MM.1S (cell line): Measurements from ENCODE around the gene TSPAN32.

Source experiments
- DNase-seq: peaks from one replicate; pipeline ENCODE4 v3.0.0-alpha.2; 2015
- H2AFZ ChIP-seq: fragments of 300-600 bp; sonication (generic); 2 replicates; pipeline ENCODE4 v1.6.0; 2016; ENCODE audit warnings: antibody characterized with exemption, low read length
- H3F3A ChIP-seq: fragments of 300-600 bp; sonication (generic); 2 replicates; pipeline ENCODE4 v1.6.1; 2016; ENCODE audit warnings: mild to moderate bottlenecking, antibody characterized with exemption, low read length, moderate library complexity, mixed read lengths; ENCODE audit not compliant: insufficient read depth
- H3K27ac ChIP-seq: fragments of 300-600 bp; sonication (generic); 2 replicates; pipeline ENCODE4 v1.5.1; 2016; ENCODE audit warnings: mild to moderate bottlenecking, low read length
- H3K27me3 ChIP-seq: fragments of 300-600 bp; sonication (generic); replicated peaks from 2 replicates; pipeline ENCODE4 v1.6.0; 2016; ENCODE audit warnings: low read length; ENCODE audit not compliant: insufficient read depth
- H3K36me3 ChIP-seq: fragments of 300-600 bp; sonication (generic); replicated peaks from 2 replicates; pipeline ENCODE4 v1.6.1; 2016; ENCODE audit warnings: mild to moderate bottlenecking, low read length, mixed read lengths; ENCODE audit not compliant: insufficient read depth
- H3K4me1 ChIP-seq: fragments of 300-600 bp; sonication (generic); 2 replicates; pipeline ENCODE4 v1.6.1; 2016; ENCODE audit warnings: low read length, mixed read lengths
- H3K4me2 ChIP-seq: fragments of 300-600 bp; sonication (generic); 2 replicates; pipeline ENCODE4 v1.6.0; 2016; ENCODE audit warnings: low read depth, low read length
- H3K4me3 ChIP-seq: fragments of 300-600 bp; sonication (generic); 2 replicates; pipeline ENCODE4 v1.5.1; 2016; ENCODE audit warnings: low read length, mixed read lengths
- H3K79me2 ChIP-seq: fragments of 300-600 bp; sonication (generic); 2 replicates; pipeline ENCODE4 v1.6.1; 2016; ENCODE audit warnings: mixed run types, low read length, mixed read lengths
- H3K9ac ChIP-seq: fragments of 300-600 bp; sonication (generic); 2 replicates; pipeline ENCODE4 v1.6.1; 2016; ENCODE audit warnings: low read length, mixed read lengths
- H3K9me2 ChIP-seq: fragments of 300-600 bp; sonication (generic); replicated peaks from 2 replicates; pipeline ENCODE4 v1.6.1; 2016; ENCODE audit warnings: mild to moderate bottlenecking, low read length, mixed read lengths; ENCODE audit not compliant: insufficient read depth
- H3K9me3 ChIP-seq: fragments of 300-600 bp; sonication (generic); replicated peaks from 2 replicates; pipeline ENCODE4 v1.6.1; 2016; ENCODE audit warnings: mild to moderate bottlenecking, low read length, mixed read lengths; ENCODE audit not compliant: insufficient read depth
- H4K20me1 ChIP-seq: fragments of 300-600 bp; sonication (generic); 2 replicates; pipeline ENCODE4 v1.6.1; 2016; ENCODE audit warnings: mild to moderate bottlenecking, low read length, moderate library complexity, mixed read lengths; ENCODE audit not compliant: insufficient read depth
- EZH2 ChIP-seq: fragments of 300-600 bp; sonication (generic); optimal IDR thresholded peaks from 2 replicates; pipeline ENCODE3; 2017; ENCODE audit warnings: low read depth, mild to moderate bottlenecking, antibody characterized with exemption, low read length, mixed read lengths
- EZH2phosphoT487 ChIP-seq: fragments of 300-600 bp; sonication (generic); IDR thresholded peaks from 2 replicates; pipeline ENCODE4 v1.6.1; 2018; ENCODE audit warnings: antibody characterized with exemption, low read length
- TF ChIP-seq, protein P1 (sequence below): fragments of 300-600 bp; sonication (generic); IDR thresholded peaks from 2 replicates; pipeline ENCODE4 v1.5.1; 2016; ENCODE audit warnings: antibody characterized with exemption, low read length, mixed read lengths

Gene TSPAN32

DNA sequence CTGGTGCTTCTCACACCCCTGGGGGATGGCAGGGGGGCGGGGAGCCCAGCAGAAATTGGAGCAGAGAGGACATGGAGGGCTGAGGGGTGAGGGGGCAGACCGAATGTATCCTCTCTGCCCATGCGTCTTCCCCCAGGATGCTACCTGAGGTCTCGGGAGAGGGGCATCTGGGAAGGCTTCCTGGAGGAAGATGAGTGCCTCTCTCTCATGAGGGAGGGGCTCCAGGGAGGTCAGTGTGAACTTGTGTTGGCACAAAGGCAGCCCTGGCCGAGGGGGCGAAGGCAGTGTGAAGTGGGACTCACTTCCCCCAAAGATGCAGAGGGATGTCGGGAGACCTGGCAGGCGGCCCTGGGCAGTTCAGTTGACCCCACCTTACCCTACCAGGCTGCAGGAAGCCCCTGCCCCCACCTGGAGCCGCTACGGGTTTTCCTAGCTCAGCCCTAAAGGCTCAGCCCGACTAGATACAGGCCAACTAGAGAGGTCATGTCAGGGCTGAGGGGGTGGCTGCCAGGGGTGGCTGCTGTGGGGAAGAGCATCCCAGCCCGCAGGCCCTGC, 41.8 kb upstream of the TSPAN32 start:
- H3K9ac ChIP-seq, result no peak overlapping the region
- no peak overlapping the region for H3K27ac ChIP-seq
- H3K4me1 ChIP-seq, result no peaks in the 10 kb centered on the region
- no peaks in the 10 kb centered on the region for H3K36me3 ChIP-seq
- no peak overlapping the region for H3K4me3 ChIP-seq
- H3K4me2 ChIP-seq, result no peak overlapping the region
- no peak for TF ChIP-seq EZH2phosphoT487
- H3K79me2 ChIP-seq, result no peaks in the 10 kb centered on the region
- H3F3A ChIP-seq, result peaks cover 1% of the 10 kb centered on the region; the same call in 1 of the 2 replicates
- H4K20me1 ChIP-seq, result no peaks in the 10 kb centered on the region
- peaks cover 97% of the 10 kb centered on the region for H3K27me3 ChIP-seq
- no peak overlapping the region for H2AFZ ChIP-seq
- no peak for DNase-seq
- no peaks in the 10 kb centered on the region for H3K9me2 ChIP-seq
- H3K9me3 ChIP-seq, result no peaks in the 10 kb centered on the region

DNA sequence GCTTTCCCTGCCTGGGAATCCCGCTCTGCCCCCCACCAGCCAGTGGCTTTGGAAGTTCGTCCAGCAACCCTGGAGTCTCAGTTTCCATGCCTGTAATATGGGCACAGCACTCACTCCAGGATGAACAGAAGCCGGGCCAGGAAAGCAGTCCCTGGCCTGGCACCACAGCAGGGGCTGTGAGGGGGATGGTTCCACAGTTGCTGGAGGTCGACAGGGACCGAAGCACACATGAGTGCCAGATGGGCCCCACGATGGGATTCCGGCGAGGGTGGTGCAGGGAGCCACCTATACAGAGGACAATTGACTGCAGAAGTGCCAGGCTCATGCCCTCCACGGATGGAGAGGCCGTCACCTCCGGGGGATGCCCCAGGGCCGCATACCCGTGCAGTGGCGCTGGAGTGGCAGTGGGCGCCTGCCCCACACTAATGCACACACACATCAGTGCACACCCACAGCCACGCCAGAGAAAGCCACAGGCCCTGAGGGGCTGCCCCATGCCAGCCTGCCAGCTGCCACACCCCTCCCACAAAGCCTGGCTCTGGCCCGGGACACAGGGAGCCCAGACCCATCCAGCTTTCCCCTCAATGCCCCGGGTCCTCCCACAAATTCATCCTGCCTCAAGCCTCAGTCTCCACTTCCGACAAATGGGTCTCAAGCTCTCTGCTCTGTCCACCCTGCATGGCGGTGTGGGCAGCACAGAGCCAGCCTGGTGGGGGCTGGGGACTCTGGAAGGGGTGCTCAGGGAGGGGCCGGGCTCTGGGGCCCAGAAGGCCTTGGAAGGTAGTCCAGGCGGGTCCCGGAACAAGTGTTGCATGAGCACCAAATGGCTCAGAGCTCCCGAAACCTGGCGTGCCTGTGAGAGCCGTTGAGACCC, 41.1 kb upstream of the TSPAN32 start:
- H3K27ac ChIP-seq, result no peak overlapping the region
- TF ChIP-seq EZH2 (no peak), EZH2phosphoT487 (no peak)
- TF ChIP-seq, protein P1, sequence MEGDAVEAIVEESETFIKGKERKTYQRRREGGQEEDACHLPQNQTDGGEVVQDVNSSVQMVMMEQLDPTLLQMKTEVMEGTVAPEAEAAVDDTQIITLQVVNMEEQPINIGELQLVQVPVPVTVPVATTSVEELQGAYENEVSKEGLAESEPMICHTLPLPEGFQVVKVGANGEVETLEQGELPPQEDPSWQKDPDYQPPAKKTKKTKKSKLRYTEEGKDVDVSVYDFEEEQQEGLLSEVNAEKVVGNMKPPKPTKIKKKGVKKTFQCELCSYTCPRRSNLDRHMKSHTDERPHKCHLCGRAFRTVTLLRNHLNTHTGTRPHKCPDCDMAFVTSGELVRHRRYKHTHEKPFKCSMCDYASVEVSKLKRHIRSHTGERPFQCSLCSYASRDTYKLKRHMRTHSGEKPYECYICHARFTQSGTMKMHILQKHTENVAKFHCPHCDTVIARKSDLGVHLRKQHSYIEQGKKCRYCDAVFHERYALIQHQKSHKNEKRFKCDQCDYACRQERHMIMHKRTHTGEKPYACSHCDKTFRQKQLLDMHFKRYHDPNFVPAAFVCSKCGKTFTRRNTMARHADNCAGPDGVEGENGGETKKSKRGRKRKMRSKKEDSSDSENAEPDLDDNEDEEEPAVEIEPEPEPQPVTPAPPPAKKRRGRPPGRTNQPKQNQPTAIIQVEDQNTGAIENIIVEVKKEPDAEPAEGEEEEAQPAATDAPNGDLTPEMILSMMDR, result no peak
- no peaks in the 10 kb centered on the region for H3K79me2 ChIP-seq
- H3K4me1 ChIP-seq, result no peaks in the 10 kb centered on the region
- H4K20me1 ChIP-seq, result no peaks in the 10 kb centered on the region
- H3K27me3 ChIP-seq, result peaks cover 94% of the 10 kb centered on the region
- DNase-seq, result no peak
- no peak overlapping the region for H3K4me3 ChIP-seq
- H2AFZ ChIP-seq, result no peak overlapping the region
- H3K36me3 ChIP-seq, result no peaks in the 10 kb centered on the region
- peaks cover 5% of the 10 kb centered on the region; the same call in 1 of the 2 replicates for H3F3A ChIP-seq
- no peaks in the 10 kb centered on the region for H3K9me3 ChIP-seq
- no peak overlapping the region for H3K9ac ChIP-seq
- no peak overlapping the region for H3K4me2 ChIP-seq
- no peaks in the 10 kb centered on the region for H3K9me2 ChIP-seq

- Histone ChIP-seq H3K4me1 (peaks cover 7% of the 10 kb centered on the region; the same call in 1 of the 2 replicates), H2AFZ (no peak overlapping the region), H3K9me2 (no peaks in the 10 kb centered on the region), H3K27me3 (peaks cover 88% of the 10 kb centered on the region), H3K9ac (no peak overlapping the region), H3K27ac (no peak overlapping the region), H3K4me2 (no peak overlapping the region), H4K20me1 (no peaks in the 10 kb centered on the region), H3F3A (peaks cover 5% of the 10 kb centered on the region; the same call in 1 of the 2 replicates), H3K36me3 (no peaks in the 10 kb centered on the region), H3K9me3 (no peaks in the 10 kb centered on the region), H3K79me2 (no peaks in the 10 kb centered on the region), H3K4me3 (no peak overlapping the region)
- no peak for DNase-seq
- TF ChIP-seq EZH2phosphoT487 (no peak), EZH2 (no peak)
- TF ChIP-seq, protein P1, result no peak
These were observed 40.2 kb upstream of the TSPAN32 start for GRCh38 chr11:2261436-2262230.
